ENCODE results near the gene OSM. TPM values are rescaled to one million over a fixed set of nuclear protein-coding genes. Genes with fewer than 3 reads are reported as not detected.

OSM gene
- total and polyA plus RNA-seq, 2 donors (not counting 3 experiments of a cell fraction or from before 2014, with no cell fraction given): not detected

- no peak overlapping the region for H2AFZ ChIP-seq (ENCODE audit: low read depth, low read length)
- no peaks in the 10 kb centered on the region for H3K27me3 ChIP-seq (ENCODE audit: control insufficient read depth in 2 of 2, insufficient read depth in 2 of 2, low read length in 2 of 2)
- intact Hi-C loops (cut with micrococcal nuclease) (no loop called here), dilution Hi-C loops (cut with MboI; ENCODE audit: extremely low pct_ligation_motif_present, low sequenced_read_pairs) (no loop called here)
- no peak for DNase-seq (ENCODE audit: low read depth, low spot score)
- TF ChIP-seq MAX (IDR thresholded peaks at IDR 0.05; ENCODE audit: insufficient read depth, insufficient read length): no peak
- no peak for TF ChIP-seq JUN (IDR thresholded peaks at IDR 0.05; ENCODE audit: borderline replicate concordance, insufficient read depth, insufficient read length, low read depth)
- no peak for TF ChIP-seq CTCF (IDR thresholded peaks at IDR 0.05; ENCODE audit: extremely low read depth in 1 of 2, insufficient read depth in 1 of 2, low read depth in 1 of 2, low read length in 2 of 2)
- TF ChIP-seq EZH2 (IDR thresholded peaks at IDR 0.05; ENCODE audit: borderline replicate concordance, low read depth, low read length, severe bottlenecking): no peak
- TF ChIP-seq GATA2 (IDR thresholded peaks at IDR 0.05; ENCODE audit: insufficient read depth, insufficient read length, low read depth, low read length): no peak
- no peak for TF ChIP-seq MYC (IDR thresholded peaks at IDR 0.05; ENCODE audit: low read depth, low read length)
- no peak for TF ChIP-seq POLR2A (IDR thresholded peaks at IDR 0.05; ENCODE audit: low read depth, low read length)
- no peak for TF ChIP-seq POLR2AphosphoS5 (IDR thresholded peaks at IDR 0.05; ENCODE audit: insufficient read depth, low read depth, low read length)
- no peak for TF ChIP-seq FOS (IDR thresholded peaks at IDR 0.05; ENCODE audit: borderline replicate concordance, insufficient read depth, low read length)
- no peak for FAIRE-seq
- no peaks in the 10 kb centered on the region for H3K9me3 ChIP-seq (replicated peaks; ENCODE audit: control insufficient read depth, insufficient read depth, low read length)
- H3K4me3 ChIP-seq (replicated peaks in 1 of 3; ENCODE audit: insufficient read depth in 1 of 3, low read depth in 1 of 3, low read length in 3 of 3): no peak overlapping the region
- H3K36me3 ChIP-seq (ENCODE audit: control insufficient read depth in 2 of 2, extremely low read depth in 1 of 2, insufficient read depth in 2 of 2, low read length in 2 of 2): peaks cover 0 to 30% of the 10 kb centered on the region in 2 experiments
- H3K27ac ChIP-seq (ENCODE audit: insufficient read depth, low read depth, low read length): no peak overlapping the region
- POLR2A ChIA-PET: no interaction called here
- no peaks in the 10 kb centered on the region for H3K79me2 ChIP-seq (ENCODE audit: control insufficient read depth, insufficient read depth, low read length)
- H3K9me1 ChIP-seq (replicated peaks; ENCODE audit: control insufficient read depth, extremely low read depth, insufficient read depth, low read length): no peaks in the 10 kb centered on the region
- CTCF ChIA-PET: interaction anchor here (1.4 kb wide), 2 partner anchors 10 to 31 kb away, joined by 4 to 5 read pairs; partner anchors contain the start of gene TBC1D10A
- no peaks in the 10 kb centered on the region for H4K20me1 ChIP-seq (replicated peaks; ENCODE audit: control insufficient read depth, extremely low read depth, insufficient read depth, low read length)
- H3K4me2 ChIP-seq (ENCODE audit: insufficient read depth, low read length): no peak overlapping the region
- H3K4me1 ChIP-seq (ENCODE audit: control insufficient read depth, extremely low read depth, insufficient read depth, low read length): peaks cover 3% of the 10 kb centered on the region
- no TSS peak for BruUV-seq (replicated peaks)
- no peak overlapping the region for H3K9ac ChIP-seq (replicated peaks; ENCODE audit: extremely low read depth, insufficient read depth, low read length)
Measured at GRCh38 chr22:30296324-30296723, 29.7 kb upstream of the OSM start.

Data from endothelial cell of umbilical vein (primary cell).